M059J (cell line): ENCODE measurements around the gene MLYCD. TPM values are rescaled to one million over a fixed set of nuclear protein-coding genes. Genes with fewer than 3 reads are reported as not detected.

Source experiments
- DNase-seq: peaks from one replicate; pipeline ENCODE4 v3.0.0-alpha.2; 2012; ENCODE audit warnings: low read depth
- total RNA-seq: library from RNA; depleted of rRNA; stranded (reverse); fragments of >200 nt; shearing (Covaris generic); gene quantifications from 2 replicates; pipeline ENCODE4 v1.2.3, GENCODE V29; 2014; rRNA removed

MLYCD gene
- 1.2 and 2.0 TPM in 2 replicates for total RNA-seq

DNA sequence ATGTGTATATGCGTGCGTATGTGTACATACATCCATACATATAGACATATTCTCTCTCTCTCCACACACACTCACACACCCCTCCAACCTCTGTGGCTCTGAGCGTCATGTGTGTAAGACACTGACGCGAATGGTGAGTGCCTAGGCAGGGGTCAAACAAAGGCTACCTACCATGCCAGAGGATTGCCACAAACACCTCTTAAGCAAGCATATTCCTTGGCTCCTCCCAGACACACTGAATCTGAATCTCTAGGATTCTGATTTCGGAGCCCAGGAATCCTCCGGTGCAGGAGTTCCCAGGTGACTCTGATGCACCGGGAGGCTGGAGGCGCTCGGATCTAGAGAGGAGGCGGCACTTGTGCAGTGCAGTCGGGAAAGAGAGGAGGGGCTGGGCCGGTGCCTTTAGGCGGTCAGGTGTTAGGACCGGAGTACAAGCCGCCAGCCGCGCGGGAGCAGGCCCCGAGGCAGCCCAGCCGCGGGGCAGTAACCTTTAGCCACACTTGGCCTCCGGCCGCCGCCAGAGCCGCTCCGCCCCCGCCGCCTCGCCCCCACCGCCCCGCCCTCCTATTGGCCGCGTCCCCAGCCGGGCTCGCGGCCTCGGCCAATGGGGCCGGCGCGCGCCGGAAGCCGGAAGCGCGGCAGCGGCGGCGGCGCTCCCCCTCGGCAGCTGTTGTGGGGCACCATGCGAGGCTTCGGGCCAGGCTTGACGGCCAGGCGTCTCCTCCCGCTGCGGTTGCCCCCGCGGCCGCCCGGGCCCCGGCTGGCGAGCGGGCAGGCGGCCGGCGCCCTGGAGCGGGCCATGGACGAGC lies at the start of gene MLYCD:
MLYCD (plus strand) TSS at position 653 of the 809 bp plus-strand sequence; CDS start at position 683, 30 bp downstream.
- peak; percentile 72 for DNase-seq

DNA sequence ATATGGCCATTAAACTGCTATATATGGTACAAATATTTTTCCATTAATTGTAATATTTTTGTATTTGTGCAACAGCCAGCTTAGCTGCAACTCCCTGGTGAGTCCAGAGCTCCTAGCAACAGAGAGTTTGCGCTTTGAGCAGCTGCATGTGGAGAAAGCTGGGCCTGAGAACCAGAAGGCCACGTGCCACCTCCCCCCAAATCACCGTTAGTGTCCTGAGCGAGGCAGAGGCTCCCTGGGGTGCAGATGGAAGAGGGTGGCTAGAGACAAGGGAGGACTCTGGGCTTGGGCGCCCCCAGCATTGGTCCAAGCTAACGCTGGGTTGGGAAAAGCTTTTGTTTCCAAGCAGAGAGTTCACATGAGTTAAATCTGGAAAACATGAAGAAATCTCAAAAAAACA lies 49.5 kb upstream of the MLYCD start:
- DNase-seq, result no peak

DNA sequence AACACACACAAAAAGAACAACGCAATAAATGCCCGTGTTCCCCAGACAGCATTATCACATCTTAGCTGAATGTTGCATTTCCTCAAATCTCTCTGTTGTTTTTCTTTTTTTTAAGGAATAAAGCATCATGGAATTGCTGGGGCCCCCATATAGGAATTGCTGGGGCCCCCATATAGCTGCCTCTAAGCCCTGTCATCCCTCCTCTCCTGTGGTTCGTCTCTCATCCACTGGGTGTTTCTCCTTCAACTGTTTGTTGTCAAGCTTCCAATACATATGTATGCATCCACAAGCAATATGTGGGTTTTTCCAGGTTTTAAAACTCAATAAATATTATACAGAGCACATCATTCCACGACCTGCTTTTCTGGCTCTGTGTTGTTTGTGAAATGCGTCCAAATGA lies 48.0 kb upstream of the MLYCD start:
- no peak for DNase-seq

DNA sequence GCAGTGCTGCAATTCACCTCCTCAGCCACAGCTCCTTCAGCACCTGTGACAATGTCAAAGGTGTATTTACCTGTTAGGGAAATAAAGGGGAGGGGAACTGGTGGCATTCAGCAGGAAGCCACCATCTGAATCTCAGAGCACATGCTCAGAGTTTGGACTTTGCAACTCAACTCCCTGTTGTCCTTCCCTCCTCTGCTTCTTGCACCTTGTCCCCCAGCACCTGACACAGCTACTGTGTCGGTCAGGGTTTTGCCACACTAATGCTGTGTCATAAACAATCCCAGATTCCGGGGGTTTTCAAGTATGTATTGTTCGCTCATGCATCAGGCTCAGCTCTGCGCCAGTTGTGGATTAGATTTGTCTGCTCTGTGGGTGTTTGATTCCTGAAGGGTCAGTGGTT lies 47.4 kb upstream of the MLYCD start:
- no peak for DNase-seq

DNA sequence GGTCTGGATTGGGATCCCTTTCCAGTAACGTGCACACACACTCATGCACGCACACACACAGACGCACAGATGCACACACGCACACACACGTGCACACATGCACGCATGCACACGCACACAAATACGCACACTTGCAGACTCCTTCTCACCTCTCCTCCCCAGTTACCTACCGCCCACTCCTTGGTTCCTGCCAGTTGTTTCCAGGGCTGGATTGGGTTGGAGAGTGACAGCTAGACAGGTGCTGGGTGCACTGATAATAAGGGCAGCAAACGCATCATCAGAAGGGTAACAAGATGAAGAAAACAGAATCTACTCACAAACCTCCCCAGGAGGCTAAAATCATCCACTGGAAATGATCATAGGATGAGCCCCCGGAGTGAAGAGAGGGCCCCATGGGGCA lies 46.1 kb upstream of the MLYCD start:
- no peak for DNase-seq

DNA sequence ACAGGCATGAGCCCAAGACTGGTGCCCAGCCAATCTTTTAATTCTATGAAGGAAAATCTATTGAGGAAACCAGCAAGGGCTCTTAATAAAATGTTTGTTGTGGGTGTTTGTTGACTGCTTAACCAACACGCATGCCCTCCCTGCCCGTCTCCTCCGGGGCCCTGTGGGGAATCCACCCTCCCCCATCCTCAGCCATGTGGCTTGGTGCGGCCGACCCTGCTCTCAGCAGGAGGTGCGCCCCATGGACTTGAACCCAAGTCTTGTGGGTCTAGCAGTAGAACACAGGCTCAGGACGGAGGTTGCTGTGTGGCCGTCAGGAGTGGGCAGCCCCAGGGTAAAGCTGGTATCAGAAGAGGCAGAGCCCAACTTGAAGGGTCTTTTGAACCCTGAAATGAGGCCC lies 45.1 kb upstream of the MLYCD start:
- DNase-seq, result no peak

DNA sequence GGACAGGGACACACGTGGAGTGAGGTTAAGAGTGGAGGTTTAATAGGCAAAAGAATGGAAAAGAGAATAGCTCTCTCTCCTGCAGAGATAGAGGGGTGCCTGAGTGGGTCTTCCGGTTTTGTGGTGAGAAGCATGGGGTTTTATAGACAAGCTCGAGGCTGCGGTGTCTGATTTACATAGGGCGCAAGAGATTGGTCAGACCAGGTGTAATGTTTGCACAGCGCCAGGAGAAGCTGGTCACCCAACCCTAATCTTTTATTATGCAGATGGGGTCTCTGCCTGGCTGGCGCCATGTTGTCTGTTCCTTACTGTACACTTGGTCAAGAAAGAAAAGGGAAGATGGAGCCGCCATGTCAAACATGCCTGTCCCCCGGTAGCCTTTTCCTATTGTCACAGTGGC lies 44.5 kb upstream of the MLYCD start:
- DNase-seq, result no peak

DNA sequence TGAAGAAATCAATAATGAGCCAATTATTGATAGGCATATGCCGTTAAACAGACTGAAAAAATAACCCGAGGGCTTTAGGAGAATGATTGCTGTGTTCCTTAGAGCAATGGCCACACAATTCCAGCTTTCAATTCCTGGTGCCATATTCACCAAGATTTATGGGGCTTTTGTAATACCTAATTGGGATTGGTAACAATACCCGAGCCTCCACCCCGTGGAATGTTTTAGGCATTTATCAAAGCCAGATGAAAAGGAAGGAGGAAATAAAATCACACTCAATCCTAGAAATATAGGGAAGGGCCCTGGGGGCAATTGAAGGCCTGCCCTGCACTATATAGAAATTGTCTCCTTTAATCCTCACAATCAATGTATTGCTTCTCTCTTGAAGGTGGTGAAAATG lies 42.1 kb upstream of the MLYCD start:
- no peak for DNase-seq

DNA sequence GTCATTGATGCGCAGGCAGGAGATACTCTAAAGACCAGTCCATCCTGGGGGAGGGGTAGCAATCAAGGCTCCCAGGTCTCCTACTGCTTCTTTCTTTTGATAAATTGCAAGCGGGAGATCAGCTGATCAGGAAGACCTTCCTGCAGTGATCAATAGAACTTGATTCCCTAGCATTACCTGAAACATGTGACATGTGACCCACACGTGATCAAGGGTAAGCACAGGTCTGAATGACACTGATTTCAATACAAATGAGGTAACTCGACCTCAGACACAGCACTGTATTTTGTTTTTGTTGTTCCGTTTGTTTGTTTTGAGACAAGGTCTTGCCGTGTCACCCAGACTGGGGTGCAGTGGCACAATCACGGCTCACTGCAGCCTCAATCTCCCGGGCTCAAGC lies 39.6 kb upstream of the MLYCD start:
- no peak for DNase-seq

DNA sequence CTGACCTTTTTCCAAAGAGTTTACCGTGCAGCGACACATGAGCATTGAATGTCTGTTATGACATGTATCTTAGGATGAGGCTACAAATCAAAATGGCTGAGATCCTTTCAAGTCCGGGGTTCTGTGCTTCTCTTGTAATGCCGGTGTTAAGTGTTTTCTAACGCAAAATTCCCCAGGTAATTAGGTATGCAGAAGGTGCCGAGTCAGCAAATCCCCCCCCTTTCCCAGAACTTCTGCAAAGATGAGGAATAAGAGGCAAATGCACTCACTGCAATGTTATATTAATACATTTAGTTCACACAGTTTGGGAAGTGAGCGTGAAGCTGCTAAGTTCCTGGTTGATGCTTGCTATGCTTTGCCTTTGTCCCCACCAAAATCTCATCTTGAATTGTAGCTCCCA lies 36.3 kb upstream of the MLYCD start:
- no peak for DNase-seq

DNA sequence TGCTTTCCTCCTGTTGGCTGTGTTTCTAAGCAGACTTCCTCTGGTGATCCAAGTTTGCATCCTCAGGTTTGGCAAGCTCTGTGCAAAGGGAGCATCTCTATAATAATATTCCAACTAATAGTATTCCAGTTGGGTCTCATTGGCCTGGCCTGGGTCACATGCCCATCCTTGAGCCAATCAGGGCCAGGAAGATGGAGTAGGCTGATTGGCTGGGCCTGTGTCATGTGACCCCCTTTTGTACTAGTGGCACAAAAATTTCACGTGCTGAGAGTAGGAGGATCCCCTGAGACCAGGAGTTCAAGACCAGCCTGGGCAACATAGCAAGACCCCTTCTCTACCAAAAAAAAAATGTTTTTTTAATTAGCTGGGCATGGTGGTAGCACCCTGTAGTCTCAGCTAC lies 35.2 kb upstream of the MLYCD start:
- DNase-seq, result no peak

DNA sequence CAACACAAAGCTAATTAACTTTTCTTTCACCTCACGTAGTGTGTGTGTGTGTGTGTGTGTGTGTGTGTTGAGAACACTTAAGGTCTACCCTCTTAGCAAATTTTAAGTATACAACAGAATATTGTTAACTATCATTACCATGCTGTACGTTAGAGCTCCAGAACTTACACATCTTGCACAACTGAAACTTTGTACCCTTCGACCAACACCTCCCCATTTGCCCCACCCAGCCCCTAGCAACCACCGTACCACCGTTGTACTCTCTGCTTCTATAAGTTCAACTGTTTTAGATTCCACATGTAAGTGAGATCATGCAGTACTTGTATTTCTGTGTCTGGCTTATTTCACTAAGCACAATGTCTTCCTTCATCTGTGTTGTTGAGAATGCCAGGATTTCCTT lies 28.1 kb upstream of the MLYCD start:
- no peak for DNase-seq

DNA sequence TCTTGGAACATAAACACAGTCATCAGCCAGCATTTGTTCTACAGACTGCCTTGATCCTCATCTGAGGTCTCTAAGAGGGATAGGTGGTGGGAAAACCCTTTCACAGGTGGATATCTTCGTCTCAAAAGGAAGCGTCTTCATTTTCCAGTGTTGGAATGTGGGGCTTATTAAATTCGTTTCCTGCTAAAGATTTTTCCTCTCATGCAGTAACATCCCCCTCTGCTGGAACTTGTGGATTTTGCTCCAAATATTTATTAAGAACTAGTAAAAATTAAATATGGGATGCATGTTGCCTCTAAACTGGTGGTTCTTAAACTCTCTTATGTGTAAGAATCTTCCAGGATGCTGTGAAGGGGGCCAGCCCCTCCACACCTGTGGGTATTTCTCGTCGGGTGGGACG lies 20.1 kb upstream of the MLYCD start:
- peak; percentile 67 for DNase-seq

DNA sequence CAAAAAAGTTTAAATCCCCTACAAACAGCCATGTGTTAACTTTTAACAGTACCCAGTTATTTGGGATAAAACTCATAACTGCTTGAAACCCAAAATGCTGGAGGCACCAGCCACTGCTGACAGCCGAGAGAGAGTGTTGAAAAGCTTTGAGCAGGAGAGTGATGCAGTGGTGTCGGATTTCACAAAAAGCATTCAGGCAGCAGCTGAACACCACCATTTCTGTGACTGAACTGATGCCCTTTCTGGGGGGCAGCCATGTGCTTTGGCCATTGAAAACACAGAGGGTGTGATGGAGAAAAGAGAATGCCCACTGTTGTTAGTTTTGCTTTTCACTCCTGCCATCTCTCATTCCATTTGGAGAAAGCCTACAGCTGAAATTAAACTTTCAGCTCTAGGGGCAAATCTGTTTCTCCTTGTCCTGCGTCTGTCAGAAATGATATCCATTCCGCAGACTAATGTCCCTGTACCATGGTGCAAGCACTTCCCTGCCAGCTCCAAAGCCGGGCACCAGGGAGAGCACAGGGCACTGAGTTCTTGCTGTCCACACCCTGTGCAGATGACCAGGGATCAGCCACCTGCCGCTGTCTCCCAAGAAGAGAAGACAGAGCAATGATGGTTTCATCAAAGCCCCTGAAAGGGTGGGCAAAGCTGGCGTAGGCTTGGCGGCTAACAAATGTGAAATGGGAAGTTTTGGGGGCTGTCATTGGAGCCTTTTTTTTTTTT lies 16.6 kb upstream of the MLYCD start:
- no peak for DNase-seq

DNA sequence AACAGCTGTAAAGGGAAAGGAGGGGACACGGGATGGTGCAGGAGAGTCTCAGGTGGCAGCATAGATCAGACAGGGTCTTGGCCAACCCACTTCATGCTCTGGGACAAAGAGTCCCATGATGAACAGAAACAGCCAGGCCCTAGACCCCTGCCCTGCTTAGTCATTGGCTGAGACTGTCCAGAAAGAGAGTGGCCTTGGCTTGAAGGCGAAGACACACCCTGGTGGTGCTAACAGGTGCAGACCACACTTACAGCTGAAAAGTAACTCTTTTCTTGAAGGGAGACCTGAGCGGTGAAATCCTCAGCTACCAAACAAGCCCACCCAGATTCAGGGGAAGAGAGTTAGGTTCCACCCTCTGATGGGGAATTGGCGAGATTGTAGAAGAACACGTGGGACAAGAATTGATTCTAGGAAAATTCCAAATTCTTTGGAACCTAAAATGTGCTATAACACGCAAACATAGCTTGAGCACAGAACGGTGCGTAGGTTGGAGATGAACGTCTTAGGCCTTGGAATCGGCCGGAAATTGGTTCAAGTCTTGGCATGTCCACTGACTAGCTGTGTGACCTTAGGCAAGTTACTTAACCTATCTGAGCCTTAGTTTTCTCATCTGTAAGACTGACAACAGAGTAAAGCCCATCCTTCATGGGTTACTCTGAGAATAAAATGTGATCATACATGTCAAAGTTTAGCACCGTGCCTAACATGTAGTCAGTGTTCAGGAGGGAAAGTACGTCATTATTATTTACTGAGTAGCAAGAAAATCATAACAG lies 12.5 kb upstream of the MLYCD start:
- no peak for DNase-seq

DNA sequence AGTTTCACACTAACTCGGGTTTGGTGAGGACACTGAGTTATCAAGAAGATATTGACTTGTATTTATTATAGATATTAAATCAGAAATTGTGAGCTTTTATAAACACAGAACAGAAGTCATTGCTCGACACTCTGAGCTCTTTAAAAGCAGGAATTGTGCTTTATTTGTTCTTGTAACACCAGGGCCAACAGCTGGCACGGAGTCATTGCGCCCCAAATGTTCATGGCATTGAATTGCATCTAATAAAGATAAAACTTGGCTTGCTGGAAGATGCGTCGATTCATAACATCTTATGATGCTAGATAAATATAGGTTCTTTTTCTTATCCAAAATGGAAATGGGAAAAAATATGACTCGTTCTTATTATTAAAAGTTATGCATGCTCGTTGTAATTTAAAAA lies 11.8 kb upstream of the MLYCD start:
- peak; percentile 37 for DNase-seq

DNA sequence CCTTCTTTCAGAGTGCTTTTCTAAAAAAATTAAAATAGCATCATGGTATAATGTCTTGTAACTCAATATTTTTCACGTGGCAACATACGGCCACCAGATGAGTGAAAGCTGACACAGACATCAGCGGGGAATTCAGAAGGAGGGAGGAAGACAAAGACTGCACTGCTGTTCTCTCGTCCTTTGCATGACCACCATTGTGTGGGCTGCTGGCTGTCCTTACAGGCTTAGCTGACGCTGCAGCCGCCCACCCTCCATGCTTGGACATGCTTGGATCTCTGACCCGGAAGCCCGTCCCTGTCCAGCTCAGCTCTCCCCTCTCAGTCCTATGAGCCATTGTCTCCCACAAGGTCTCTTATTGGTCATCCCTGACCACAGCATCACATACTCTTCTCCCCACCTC lies 11.4 kb upstream of the MLYCD start:
- no peak for DNase-seq

DNA sequence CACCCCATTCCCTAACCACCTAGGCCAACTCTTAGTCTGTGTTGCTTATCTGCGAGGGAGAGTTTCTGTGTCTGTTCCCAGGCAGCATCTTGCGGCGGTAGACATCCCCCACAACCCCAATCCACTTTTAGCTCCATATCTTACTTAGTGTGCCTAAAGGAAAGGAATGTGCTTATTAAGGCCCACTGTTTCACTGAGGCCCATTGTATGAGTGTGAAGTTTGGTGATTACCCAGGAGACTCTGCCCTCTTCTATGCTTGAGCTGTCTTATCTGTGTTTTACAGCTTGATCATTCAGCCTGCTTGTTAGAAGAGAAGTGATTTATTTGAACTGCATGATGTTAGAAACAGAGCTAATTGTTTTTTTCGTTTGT lies 10.3 kb upstream of the MLYCD start:
- DNase-seq, result no peak

DNA sequence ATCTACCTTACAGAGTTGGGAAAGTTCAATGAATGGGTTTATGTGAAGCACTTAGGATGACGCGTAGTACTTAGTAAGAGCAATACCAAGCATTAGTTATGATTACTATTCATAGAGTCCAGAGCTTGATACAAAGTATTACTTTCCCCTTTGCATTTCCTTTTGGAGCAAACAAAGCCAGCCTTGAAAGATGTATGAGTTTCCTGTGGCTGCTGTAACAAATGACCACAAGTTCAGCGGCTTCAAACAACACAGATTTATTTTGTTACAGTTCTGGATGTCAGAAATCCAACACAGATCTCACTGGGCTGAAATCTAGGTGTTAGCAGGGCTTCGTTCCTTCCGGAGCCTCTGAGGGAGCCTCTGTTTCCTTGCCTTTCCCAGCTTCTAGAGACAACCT lies 8.6 kb upstream of the MLYCD start:
- DNase-seq, result no peak

DNA sequence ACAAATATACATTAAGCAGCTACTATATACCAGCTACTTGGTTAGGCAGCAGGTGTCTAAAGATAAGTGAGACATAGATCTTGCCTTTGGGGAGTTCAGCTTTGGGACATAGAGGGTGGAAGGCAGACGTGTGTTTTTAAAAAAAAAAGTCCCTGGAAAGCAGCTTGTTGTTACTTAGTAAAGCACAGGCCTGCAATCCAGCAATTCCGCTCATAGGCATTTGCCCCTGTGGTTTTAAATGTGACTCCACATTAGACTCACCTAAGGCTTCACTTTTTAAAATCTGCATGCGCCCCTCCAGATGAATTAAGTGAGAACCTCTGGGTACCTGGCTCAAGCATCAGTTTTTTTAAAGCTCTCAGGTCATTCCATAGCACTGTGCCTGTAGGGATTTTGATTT lies 7.2 kb upstream of the MLYCD start:
- DNase-seq, result no peak

DNA sequence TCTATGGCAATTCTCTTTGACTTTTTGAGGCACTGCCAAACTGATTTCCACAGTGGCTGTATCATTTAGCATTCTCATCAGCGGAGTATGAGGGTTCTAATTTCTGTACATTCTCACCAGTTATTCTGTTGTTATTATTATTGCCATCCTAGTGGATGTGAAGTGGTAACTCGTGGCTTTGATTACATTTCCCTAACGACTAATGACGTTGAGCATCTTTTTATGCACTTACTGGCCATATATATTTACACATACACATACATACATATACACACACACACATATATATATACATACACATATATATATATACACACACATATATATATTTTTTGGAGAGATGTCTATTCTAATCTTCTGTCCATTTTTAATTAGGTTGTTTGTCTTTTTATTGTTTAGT lies 3.7 kb upstream of the MLYCD start:
- no peak for DNase-seq

DNA sequence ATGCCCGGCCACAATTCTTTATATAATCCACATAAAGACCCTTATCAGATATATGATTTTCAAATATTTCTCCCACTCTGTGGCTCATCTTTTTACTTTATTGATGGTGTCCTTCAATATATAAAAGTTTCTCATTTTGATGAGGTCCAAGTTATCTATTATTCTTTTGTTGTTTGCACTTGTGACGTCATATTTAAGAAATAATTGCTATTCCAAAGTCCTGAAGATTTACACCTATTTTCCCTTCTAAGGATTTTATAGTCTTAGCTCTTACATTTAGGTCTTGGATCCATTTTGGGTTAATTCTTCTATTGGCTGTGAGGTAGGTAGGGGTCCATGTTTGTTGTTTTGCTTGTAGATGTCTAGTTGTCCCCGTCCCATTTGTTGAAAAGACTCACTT lies 3.0 kb upstream of the MLYCD start:
- no peak for DNase-seq
